ENCODE data around the gene UGT1A5.

UGT1A5 gene

DNA sequence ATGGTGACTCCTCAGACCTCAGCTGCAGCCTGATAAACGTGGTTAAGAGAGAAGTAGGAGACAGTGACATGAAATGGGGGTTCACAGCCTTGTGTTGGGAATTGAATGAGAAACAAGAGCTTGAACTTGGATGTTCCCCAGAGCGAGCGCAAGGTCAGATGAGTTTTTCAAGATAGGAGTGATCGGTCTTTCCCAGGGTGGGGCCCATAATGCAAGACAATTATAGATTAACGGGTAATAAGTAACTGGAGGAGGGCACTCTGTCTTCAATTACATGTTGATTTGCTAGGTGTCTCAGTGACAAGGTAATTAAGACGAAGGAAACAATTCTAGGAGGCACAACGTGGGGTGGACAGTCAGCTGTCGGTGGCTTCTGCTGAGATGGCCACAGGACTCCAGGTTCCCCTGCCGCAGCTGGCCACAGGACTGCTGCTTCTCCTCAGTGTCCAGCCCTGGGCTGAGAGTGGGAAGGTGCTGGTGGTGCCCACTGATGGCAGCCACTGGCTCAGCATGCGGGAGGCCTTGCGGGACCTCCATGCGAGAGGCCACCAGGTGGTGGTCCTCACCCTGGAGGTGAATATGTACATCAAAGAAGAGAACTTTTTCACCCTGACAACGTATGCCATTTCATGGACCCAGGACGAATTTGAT lies at the start of gene UGT1A5:
UGT1A5 (plus strand) TSS at position 297 of the 651 bp plus-strand sequence; CDS start at position 382, 85 bp downstream.
- H3K4me2 ChIP-seq (ENCODE audit: low read length): no peak within 1 kb of the TSS
- no peak within 1 kb of the TSS for H3K4me3 ChIP-seq (ENCODE audit: low read depth, low read length)
- H3K27ac ChIP-seq: no peak within 1 kb of the TSS
- TF ChIP-seq, protein P1, sequence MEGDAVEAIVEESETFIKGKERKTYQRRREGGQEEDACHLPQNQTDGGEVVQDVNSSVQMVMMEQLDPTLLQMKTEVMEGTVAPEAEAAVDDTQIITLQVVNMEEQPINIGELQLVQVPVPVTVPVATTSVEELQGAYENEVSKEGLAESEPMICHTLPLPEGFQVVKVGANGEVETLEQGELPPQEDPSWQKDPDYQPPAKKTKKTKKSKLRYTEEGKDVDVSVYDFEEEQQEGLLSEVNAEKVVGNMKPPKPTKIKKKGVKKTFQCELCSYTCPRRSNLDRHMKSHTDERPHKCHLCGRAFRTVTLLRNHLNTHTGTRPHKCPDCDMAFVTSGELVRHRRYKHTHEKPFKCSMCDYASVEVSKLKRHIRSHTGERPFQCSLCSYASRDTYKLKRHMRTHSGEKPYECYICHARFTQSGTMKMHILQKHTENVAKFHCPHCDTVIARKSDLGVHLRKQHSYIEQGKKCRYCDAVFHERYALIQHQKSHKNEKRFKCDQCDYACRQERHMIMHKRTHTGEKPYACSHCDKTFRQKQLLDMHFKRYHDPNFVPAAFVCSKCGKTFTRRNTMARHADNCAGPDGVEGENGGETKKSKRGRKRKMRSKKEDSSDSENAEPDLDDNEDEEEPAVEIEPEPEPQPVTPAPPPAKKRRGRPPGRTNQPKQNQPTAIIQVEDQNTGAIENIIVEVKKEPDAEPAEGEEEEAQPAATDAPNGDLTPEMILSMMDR (IDR thresholded peaks at IDR 0.05): no peak
- H3K9me3 ChIP-seq (ENCODE audit: control insufficient read depth, low read length): no peaks in the 10 kb centered on the region
- no peaks in the 10 kb centered on the region for H3K27me3 ChIP-seq (ENCODE audit: control insufficient read depth, insufficient read depth, low read length)
- H2AFZ ChIP-seq: no peak within 1 kb of the TSS
- no peaks in the 10 kb centered on the region for H3K4me1 ChIP-seq
- H3K36me3 ChIP-seq (ENCODE audit: control insufficient read depth, insufficient read depth, low read length): no peaks in the 10 kb centered on the region
- H3K9ac ChIP-seq: no peak within 1 kb of the TSS
- H3K79me2 ChIP-seq: no peaks in the 10 kb centered on the region

DNA sequence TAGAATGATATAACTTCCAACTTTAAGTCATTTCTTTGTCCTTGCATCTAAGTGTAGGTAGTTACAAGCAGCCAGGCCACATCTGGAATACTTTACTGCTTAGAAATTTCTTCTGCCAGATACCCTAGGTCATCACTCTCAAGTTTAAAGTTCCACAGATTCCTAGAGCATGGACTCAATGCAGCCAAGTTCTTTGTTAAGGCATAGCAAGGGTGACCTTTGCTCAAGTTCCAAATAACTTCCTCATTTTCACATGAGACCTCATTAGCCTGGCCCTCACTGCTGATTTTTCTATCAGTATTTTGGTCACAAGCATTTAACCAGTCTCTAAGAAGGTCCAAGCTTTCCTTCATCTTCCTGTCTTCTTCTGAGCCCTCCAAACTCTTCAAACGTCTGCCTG lies 48.8 kb upstream of the UGT1A5 start:
- H3K27me3 ChIP-seq (ENCODE audit: control insufficient read depth, insufficient read depth, low read length): no peaks in the 10 kb centered on the region
- no peaks in the 10 kb centered on the region for H3K36me3 ChIP-seq (ENCODE audit: control insufficient read depth, insufficient read depth, low read length)
- no peak overlapping the region for H3K4me3 ChIP-seq (ENCODE audit: low read depth, low read length)
- H3K9ac ChIP-seq: no peak overlapping the region
- no peaks in the 10 kb centered on the region for H3K9me3 ChIP-seq (ENCODE audit: control insufficient read depth, low read length)
- no peak overlapping the region for H3K27ac ChIP-seq
- H2AFZ ChIP-seq: no peak overlapping the region
- TF ChIP-seq, protein P1 (IDR thresholded peaks at IDR 0.05): no peak
- H3K79me2 ChIP-seq: no peaks in the 10 kb centered on the region
- no peaks in the 10 kb centered on the region for H3K4me1 ChIP-seq
- H3K4me2 ChIP-seq (ENCODE audit: low read length): no peak overlapping the region

DNA sequence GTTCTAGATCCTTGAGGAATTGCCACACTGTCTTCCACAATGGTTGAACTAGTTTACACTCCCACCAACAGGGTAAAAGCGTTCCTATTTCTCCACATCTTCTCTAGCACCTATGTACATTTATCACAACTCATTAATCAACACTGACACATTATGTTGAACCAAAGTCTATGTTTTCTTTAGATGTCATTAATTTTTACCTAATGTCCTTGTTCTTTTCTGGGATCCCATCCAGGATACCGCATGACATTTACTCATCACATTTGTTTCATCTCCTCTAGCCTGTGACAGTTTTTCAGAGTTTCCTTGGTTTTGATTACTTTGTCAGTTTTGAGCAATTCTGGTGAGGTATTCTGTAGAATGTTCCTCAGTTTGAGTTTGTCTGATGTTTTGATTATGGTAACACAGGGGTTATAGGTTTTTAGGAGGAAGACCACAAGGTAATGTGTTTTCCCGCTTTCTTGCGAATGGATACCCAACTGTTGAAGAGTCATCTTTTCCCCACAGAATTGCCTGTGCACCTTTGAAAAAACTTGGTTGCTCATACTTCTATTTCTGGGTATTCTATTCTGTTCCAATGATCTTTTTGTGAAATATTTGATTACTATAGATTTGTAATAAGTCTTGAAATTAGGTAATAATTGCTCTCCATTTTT lies 44.0 kb upstream of the UGT1A5 start:
- H3K27me3 ChIP-seq (ENCODE audit: control insufficient read depth, insufficient read depth, low read length): no peaks in the 10 kb centered on the region
- TF ChIP-seq, protein P1 (IDR thresholded peaks at IDR 0.05): no peak
- no peak overlapping the region for H3K27ac ChIP-seq
- H3K79me2 ChIP-seq: no peaks in the 10 kb centered on the region
- H2AFZ ChIP-seq: no peak overlapping the region
- no peak overlapping the region for H3K4me3 ChIP-seq (ENCODE audit: low read depth, low read length)
- no peaks in the 10 kb centered on the region for H3K4me1 ChIP-seq
- H3K9ac ChIP-seq: no peak overlapping the region
- H3K4me2 ChIP-seq (ENCODE audit: low read length): no peak overlapping the region
- H3K9me3 ChIP-seq (ENCODE audit: control insufficient read depth, low read length): no peaks in the 10 kb centered on the region
- no peaks in the 10 kb centered on the region for H3K36me3 ChIP-seq (ENCODE audit: control insufficient read depth, insufficient read depth, low read length)

DNA sequence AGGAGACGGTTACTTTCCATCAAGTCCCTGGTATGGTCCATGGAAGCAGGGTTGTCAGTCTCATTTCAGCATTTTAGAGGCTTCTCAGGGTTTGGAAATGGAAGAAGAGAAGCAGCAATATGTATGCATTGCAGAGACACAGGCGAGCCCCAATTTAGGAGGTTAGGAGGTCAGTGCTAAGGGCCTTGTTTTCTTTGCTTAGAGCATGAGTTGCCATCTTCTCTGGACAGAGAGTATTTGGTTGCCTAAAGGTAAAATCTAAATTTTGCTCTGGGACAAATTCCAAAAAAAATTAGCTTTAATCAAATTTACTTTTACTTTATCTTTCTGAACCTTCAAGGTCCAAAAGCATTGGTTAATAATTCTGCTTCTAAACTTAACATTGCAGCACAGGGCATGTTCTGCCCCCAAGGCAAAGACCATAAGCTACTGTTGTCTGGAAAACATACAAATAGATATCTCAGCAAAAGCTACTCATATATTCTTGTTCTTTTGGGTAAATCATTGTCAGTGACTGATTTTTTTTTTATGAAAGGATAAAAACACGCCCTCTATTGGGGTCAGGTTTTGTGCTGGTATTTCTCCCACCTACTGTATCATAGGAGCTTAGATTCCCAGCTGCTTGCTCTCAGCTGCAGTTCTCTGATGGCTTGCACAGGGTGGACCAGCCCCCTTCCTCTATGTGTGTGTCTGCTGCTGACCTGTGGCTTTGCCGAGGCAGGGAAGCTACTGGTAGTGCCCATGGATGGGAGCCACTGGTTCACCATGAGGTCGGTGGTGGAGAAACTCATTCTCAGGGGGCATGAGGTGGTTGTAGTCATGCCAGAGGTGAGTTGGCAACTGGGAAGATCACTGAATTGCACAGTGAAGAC lies 41.2 kb upstream of the UGT1A5 start, which contains the start of gene UGT1A9:
UGT1A9 (plus strand) TSS at position 609 of the 872 bp plus-strand sequence; CDS start at position 646, 37 bp downstream.
- Histone ChIP-seq H3K9me3 (ENCODE audit: control insufficient read depth, low read length) (no peaks in the 10 kb centered on the region), H3K4me1 (no peaks in the 10 kb centered on the region), H2AFZ (no peak within 1 kb of the TSS), H3K36me3 (ENCODE audit: control insufficient read depth, insufficient read depth, low read length) (no peaks in the 10 kb centered on the region), H3K27ac (no peak within 1 kb of the TSS), H3K79me2 (no peaks in the 10 kb centered on the region), H3K27me3 (ENCODE audit: control insufficient read depth, insufficient read depth, low read length) (no peaks in the 10 kb centered on the region), H3K4me3 (ENCODE audit: low read depth, low read length) (no peak within 1 kb of the TSS), H3K4me2 (ENCODE audit: low read length) (no peak within 1 kb of the TSS), H3K9ac (no peak within 1 kb of the TSS)
- TF ChIP-seq, protein P1 (IDR thresholded peaks at IDR 0.05): no peak

Data from parathyroid adenoma (tissue), 2 donors.